Skeletal muscle cell (primary cell): Measurements from ENCODE around the gene SMARCA1.
"Not testable (repeated sequence)": the region's sequence is repeated elsewhere in the genome, so short reads cannot be mapped to it uniquely, and the experiment has no call there.

ENCODE experiments used
- DNase-seq: peaks from one replicate; pipeline ENCODE4 v3.0.0-alpha.2; 2010; ENCODE audit warnings: low read depth
- H3K4me3 ChIP-seq: 2 replicates; pipeline ENCODE4 v1.5.1; 2011; ENCODE audit warnings: low read depth, mild to moderate bottlenecking, control low read depth, low read length, moderate library complexity

Gene SMARCA1

GRCh38 chrX:129523079-129523911 lies at the start of gene SMARCA1:
TSS of gene SMARCA1 (minus strand) at chrX:129523490. CDS start at chrX:129523370, 120 bp downstream.
- peak within 1 kb of the TSS; percentile 72 for H3K4me3 ChIP-seq
- DNase-seq: no peak

GRCh38 chrX:129572422-129572821 lies 49.1 kb upstream of the SMARCA1 start:
- H3K4me3 ChIP-seq: no peak overlapping the region
- DNase-seq: no peak

GRCh38 chrX:129568349-129568748 lies 45.1 kb upstream of the SMARCA1 start:
- DNase-seq: no peak
- H3K4me3 ChIP-seq: no peak overlapping the region

- H3K4me3 ChIP-seq: no peak overlapping the region
- DNase-seq: peak; percentile 41
These were observed 42.8 kb upstream of the SMARCA1 start for GRCh38 chrX:129566073-129566472.

- DNase-seq: no peak
- H3K4me3 ChIP-seq: no peak overlapping the region
These were observed 41.9 kb upstream of the SMARCA1 start for GRCh38 chrX:129565046-129565650.

- not testable (repeated sequence) for DNase-seq, H3K4me3 ChIP-seq
These were observed 41.1 kb upstream of the SMARCA1 start for GRCh38 chrX:129564345-129564744.

- no peak overlapping the region for H3K4me3 ChIP-seq
- DNase-seq: no peak
These were observed 38.2 kb upstream of the SMARCA1 start for GRCh38 chrX:129561453-129561852.

- H3K4me3 ChIP-seq: no peak overlapping the region
- no peak for DNase-seq
These were observed 36.5 kb upstream of the SMARCA1 start for GRCh38 chrX:129559783-129560182.

- DNase-seq: no peak
- H3K4me3 ChIP-seq: no peak overlapping the region
These were observed 34.7 kb upstream of the SMARCA1 start for GRCh38 chrX:129557844-129558480.

- DNase-seq: no peak
- no peak overlapping the region for H3K4me3 ChIP-seq
These were observed 33.6 kb upstream of the SMARCA1 start for GRCh38 chrX:129556806-129557315.

- DNase-seq, H3K4me3 ChIP-seq: not testable (repeated sequence)
These were observed 31.5 kb upstream of the SMARCA1 start for GRCh38 chrX:129554816-129555215.

- no peak for DNase-seq
These were observed 30.5 kb upstream of the SMARCA1 start for GRCh38 chrX:129553619-129554288.

GRCh38 chrX:129549124-129549523 lies 25.8 kb upstream of the SMARCA1 start:
- DNase-seq: no peak
- H3K4me3 ChIP-seq: no peak overlapping the region

More at GRCh38 chrX:129553619-129554288, 30.5 kb upstream of the SMARCA1 start:
- no peak overlapping the region for H3K4me3 ChIP-seq

- no peak for DNase-seq
- no peak overlapping the region for H3K4me3 ChIP-seq
These were observed 22.1 kb upstream of the SMARCA1 start for GRCh38 chrX:129545408-129545807.

GRCh38 chrX:129544780-129545179 lies 21.5 kb upstream of the SMARCA1 start:
- H3K4me3 ChIP-seq: no peak overlapping the region
- DNase-seq: no peak

GRCh38 chrX:129540722-129541184 lies 17.5 kb upstream of the SMARCA1 start:
- no peak for DNase-seq

GRCh38 chrX:129540068-129540653 lies 16.9 kb upstream of the SMARCA1 start, which contains the start of gene OCRL:
TSS of gene OCRL (plus strand) at chrX:129540259. CDS start at chrX:129540440, 181 bp downstream.
- DNase-seq: no peak
- peak within 1 kb of the TSS; percentile 61 for H3K4me3 ChIP-seq

More at GRCh38 chrX:129540722-129541184, 17.5 kb upstream of the SMARCA1 start:
- peak overlapping the region; percentile 61 for H3K4me3 ChIP-seq

GRCh38 chrX:129534816-129535578 lies 11.7 kb upstream of the SMARCA1 start:
- no peak for DNase-seq
- no peak overlapping the region for H3K4me3 ChIP-seq
